K562 (cell line): Measurements from ENCODE around the gene LIPH. TPM values are rescaled to one million over a fixed set of nuclear protein-coding genes. Genes with fewer than 3 reads are reported as not detected.

Source experiments
- ARNT ChIP-seq, 2 experiments: fragments of 450-650 bp; IDR thresholded peaks; 2 replicates each; pipeline ENCODE4 v1.6.1; 2016; ENCODE audit warnings: mild to moderate bottlenecking in 1 of 2
- ETV6 ChIP-seq, 3 experiments: fragments of 150-350 bp in 1 of 3; sonication (generic) in 1 of 3; formaldehyde crosslinking in 1 of 3; IDR thresholded peaks; 2 replicates each; pipeline versions ENCODE4 v1.6.1 to v1.8.0; 2014 to 2022; ENCODE audit warnings: borderline replicate concordance in 2 of 3, low read depth in 2 of 3, antibody characterized with exemption in 1 of 3, low read length in 1 of 3, mild to moderate bottlenecking in 1 of 3, missing genetic modification reagents in 1 of 3
- GATAD2B ChIP-seq: fragments of 450-650 bp; IDR thresholded peaks from 2 replicates; pipeline ENCODE4 v1.6.1; 2017; ENCODE audit warnings: mild to moderate bottlenecking, borderline replicate concordance
- HIVEP1 ChIP-seq: fragments of 250-450 bp; sonication (Bioruptor Pico); IDR thresholded peaks from 2 replicates; pipeline ENCODE4 v1.4.0; 2020; ENCODE audit warnings: mild to moderate bottlenecking
- IRF2 ChIP-seq: sonication (generic); formaldehyde crosslinking; IDR thresholded peaks from 2 replicates; pipeline ENCODE4 v1.8.1; 2022; ENCODE audit warnings: mild to moderate bottlenecking, missing genetic modification reagents
- MAZ ChIP-seq, 2 experiments: fragments of 450-650 bp in 1 of 2; sonication (generic) in 1 of 2; formaldehyde crosslinking; IDR thresholded peaks in 1 of 2; conservative IDR thresholded peaks in 1 of 2; 2 replicates each; pipeline versions ENCODE4 v1.4.0 to v1.5.0; 2020; ENCODE audit warnings: mild to moderate bottlenecking in 1 of 2, missing genetic modification reagents in 1 of 2
- MTA3 ChIP-seq: fragments of 450-650 bp; formaldehyde crosslinking; IDR thresholded peaks from 2 replicates; pipeline ENCODE4 v1.6.1; 2017; ENCODE audit warnings: mild to moderate bottlenecking, borderline replicate concordance
- PHF20 ChIP-seq: fragments of 450-650 bp; IDR thresholded peaks from 2 replicates; pipeline ENCODE4 v1.6.1; 2018; ENCODE audit not compliant: partially characterized antibody
- POLR2B ChIP-seq: fragments of 450-650 bp; IDR thresholded peaks from 2 replicates; pipeline ENCODE4 v1.6.1; 2018; ENCODE audit warnings: low read depth; ENCODE audit not compliant: partially characterized antibody
- RNF2 ChIP-seq: sonication (generic); IDR thresholded peaks from 2 replicates; pipeline ENCODE4 v1.6.1; 2016
- SRSF9 ChIP-seq: fragments of 200-400 bp; formaldehyde crosslinking; IDR thresholded peaks from 2 replicates; pipeline ENCODE4 v1.6.1; 2017; ENCODE audit warnings: low read depth, low read length, borderline replicate concordance
- ZNF143 ChIP-seq: sonication (generic); formaldehyde crosslinking; IDR thresholded peaks from 2 replicates; pipeline ENCODE4 v1.9.0; 2022; ENCODE audit warnings: mild to moderate bottlenecking, missing genetic modification reagents
- ZNF232 ChIP-seq: sonication (generic); formaldehyde crosslinking; IDR thresholded peaks from 2 replicates; pipeline ENCODE4 v1.8.0; 2022; ENCODE audit warnings: mild to moderate bottlenecking, missing genetic modification reagents
- ZNF384 ChIP-seq: IDR thresholded peaks from 2 replicates; pipeline ENCODE4 v1.6.1; 2012; ENCODE audit warnings: low read depth, low read length, improper control_type of control experiment
- ZNF76 ChIP-seq: fragments of 250-450 bp; sonication (Bioruptor Pico); IDR thresholded peaks from 2 replicates; pipeline ENCODE4 v1.4.0; 2020; ENCODE audit warnings: mild to moderate bottlenecking, moderate library complexity, borderline replicate concordance
- polyA plus RNA-seq, 8 experiments: library from polyadenylated mRNA; depleted of rRNA in 4 of 8; stranded (reverse) in 5 of 8; unstranded in 3 of 8; fragments of >200 nt; fragmentation: Nextera tagmentation in 2 of 8; fragmentation: Illumina TruSeq in 1 of 8; extraction: Ambion mirVana in 2 of 8; extraction: Trizol in 1 of 8; gene quantifications; 2 replicates each; pipeline versions ENCODE4 v1.2.1 to v1.2.3, GENCODE V29; 2011 to 2014; ENCODE audit warnings: inconsistent platforms in 1 of 8, missing spikeins in 1 of 8
- total RNA-seq, 7 experiments: library from RNA; depleted of rRNA in 6 of 7; stranded (reverse); fragments of >200 nt in 6 of 7; fragmentation: Illumina TruSeq in 2 of 7; extraction: Trizol in 2 of 7; gene quantifications; 2 replicates each; pipeline versions ENCODE4 v1.2.1 to v1.2.3, GENCODE V29; 2011 to 2021; ENCODE audit warnings: low replicate concordance in 1 of 7
- TF ChIP-seq, protein P1 (sequence below): fragments of 250-450 bp; sonication (Bioruptor Pico); IDR thresholded peaks from 2 replicates; pipeline ENCODE4 v1.9.0; 2021; ENCODE audit warnings: mild to moderate bottlenecking
- TF ChIP-seq, protein P2 (sequence below): sonication (generic); formaldehyde crosslinking; IDR thresholded peaks from 2 replicates; pipeline ENCODE4 v1.8.1; 2023; ENCODE audit warnings: mild to moderate bottlenecking, missing genetic modification reagents, moderate library complexity
- TF ChIP-seq, protein P3 (sequence below): fragments of 450-650 bp; formaldehyde crosslinking; IDR thresholded peaks from 2 replicates; pipeline ENCODE4 v1.4.0; 2020; ENCODE audit warnings: mild to moderate bottlenecking, moderate library complexity
- TF ChIP-seq, protein P4 (sequence below): fragments of 250-450 bp; sonication (Bioruptor Pico); IDR thresholded peaks from 2 replicates; pipeline ENCODE4 v1.8.0; 2021; ENCODE audit warnings: moderate library complexity, mild to moderate bottlenecking, inconsistent platforms
- TF ChIP-seq, protein P5 (sequence below), 2 experiments: fragments of 450-650 bp; IDR thresholded peaks; 2 replicates each; pipeline ENCODE4 v1.6.1; 2018; ENCODE audit warnings: mild to moderate bottlenecking in 2 of 2, low read depth in 1 of 2; ENCODE audit not compliant: partially characterized antibody in 2 of 2

Gene LIPH
- total and polyA plus RNA-seq, 9 of the 15 experiments (the other 6 are each of a cell fraction or from before 2014, with no cell fraction given) = 0.73 to 1.8 (median 1.3) TPM

DNA sequence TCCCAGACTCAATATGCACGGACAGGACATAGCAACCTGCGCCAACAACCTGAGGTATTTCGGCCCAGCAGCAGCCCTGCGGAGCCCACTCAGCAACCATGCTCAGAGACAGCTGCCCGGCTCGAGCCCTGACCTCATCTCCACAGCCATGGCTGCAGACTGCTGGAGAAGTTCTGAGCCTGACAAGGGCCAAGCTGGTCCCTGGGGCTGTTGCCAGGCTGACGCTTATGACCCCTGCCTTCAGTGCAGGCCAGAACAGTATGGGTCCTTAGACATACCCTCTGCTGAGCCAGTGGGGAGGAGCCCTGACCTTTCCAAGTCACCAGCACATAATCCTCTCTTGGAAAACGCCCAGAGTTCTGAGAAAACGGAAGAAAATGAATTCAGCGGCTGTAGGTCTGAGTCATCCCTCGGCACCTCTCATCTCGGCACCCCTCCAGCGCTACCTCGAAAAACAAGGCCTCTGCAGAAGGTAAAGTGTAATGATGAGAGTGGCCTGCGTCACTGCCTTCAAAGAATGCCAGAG, 79.0 kb downstream of the LIPH start (continued):
- TF ChIP-seq, protein P1, sequence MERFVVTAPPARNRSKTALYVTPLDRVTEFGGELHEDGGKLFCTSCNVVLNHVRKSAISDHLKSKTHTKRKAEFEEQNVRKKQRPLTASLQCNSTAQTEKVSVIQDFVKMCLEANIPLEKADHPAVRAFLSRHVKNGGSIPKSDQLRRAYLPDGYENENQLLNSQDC (CRISPR knock-in tag) = no peak
- TF ChIP-seq ZNF143 (CRISPR knock-in tag) = no peak
- no peak for TF ChIP-seq HIVEP1
- TF ChIP-seq, protein P2, sequence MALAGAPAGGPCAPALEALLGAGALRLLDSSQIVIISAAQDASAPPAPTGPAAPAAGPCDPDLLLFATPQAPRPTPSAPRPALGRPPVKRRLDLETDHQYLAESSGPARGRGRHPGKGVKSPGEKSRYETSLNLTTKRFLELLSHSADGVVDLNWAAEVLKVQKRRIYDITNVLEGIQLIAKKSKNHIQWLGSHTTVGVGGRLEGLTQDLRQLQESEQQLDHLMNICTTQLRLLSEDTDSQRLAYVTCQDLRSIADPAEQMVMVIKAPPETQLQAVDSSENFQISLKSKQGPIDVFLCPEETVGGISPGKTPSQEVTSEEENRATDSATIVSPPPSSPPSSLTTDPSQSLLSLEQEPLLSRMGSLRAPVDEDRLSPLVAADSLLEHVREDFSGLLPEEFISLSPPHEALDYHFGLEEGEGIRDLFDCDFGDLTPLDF = no peak
- TF ChIP-seq POLR2B = no peak
- no peak for TF ChIP-seq ZNF384
- TF ChIP-seq, protein P3, sequence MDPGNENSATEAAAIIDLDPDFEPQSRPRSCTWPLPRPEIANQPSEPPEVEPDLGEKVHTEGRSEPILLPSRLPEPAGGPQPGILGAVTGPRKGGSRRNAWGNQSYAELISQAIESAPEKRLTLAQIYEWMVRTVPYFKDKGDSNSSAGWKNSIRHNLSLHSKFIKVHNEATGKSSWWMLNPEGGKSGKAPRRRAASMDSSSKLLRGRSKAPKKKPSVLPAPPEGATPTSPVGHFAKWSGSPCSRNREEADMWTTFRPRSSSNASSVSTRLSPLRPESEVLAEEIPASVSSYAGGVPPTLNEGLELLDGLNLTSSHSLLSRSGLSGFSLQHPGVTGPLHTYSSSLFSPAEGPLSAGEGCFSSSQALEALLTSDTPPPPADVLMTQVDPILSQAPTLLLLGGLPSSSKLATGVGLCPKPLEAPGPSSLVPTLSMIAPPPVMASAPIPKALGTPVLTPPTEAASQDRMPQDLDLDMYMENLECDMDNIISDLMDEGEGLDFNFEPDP (CRISPR knock-in tag) = no peak
- 0 out of 2 replicates have a peak, but pooled peaks have one; percentile 26 for TF ChIP-seq ZNF76 (CRISPR knock-in tag)
- 0 out of 2 replicates have a peak, but pooled peaks have one; percentile 32 for TF ChIP-seq RNF2
- TF ChIP-seq ETV6 (IDR thresholded peaks at IDR 0.05; ENCODE audit: borderline replicate concordance in 1 of 2, low read depth in 2 of 2, low read length in 1 of 2) = 0 out of 4 replicates have a peak, but pooled peaks of 1 of the 2 experiments have one; percentile 27
- no peak for TF ChIP-seq ETV6 (CRISPR knock-in tag; IDR thresholded peaks at IDR 0.05; ENCODE audit: borderline replicate concordance)
- peak in 1 of 2 experiments; percentile 16; a peak in 1 of 4 replicates for TF ChIP-seq ARNT (IDR thresholded peaks at IDR 0.05)
- TF ChIP-seq SRSF9 = no peak
- peak; percentile 38 to 66; a peak in 1 of 4 replicates for TF ChIP-seq MAZ (CRISPR knock-in tag; conservative IDR thresholded peaks at IDR 0.05 in 1 of 2, IDR thresholded peaks at IDR 0.05 in 1 of 2)
- TF ChIP-seq, protein P4, sequence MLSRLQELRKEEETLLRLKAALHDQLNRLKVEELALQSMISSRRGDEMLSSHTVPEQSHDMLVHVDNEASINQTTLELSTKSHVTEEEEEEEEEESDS (CRISPR knock-in tag) = no peak
- TF ChIP-seq GATAD2B = no peak
- TF ChIP-seq ZNF232 = no peak
- no peak for TF ChIP-seq IRF2 (CRISPR knock-in tag)
- TF ChIP-seq, protein P5, sequence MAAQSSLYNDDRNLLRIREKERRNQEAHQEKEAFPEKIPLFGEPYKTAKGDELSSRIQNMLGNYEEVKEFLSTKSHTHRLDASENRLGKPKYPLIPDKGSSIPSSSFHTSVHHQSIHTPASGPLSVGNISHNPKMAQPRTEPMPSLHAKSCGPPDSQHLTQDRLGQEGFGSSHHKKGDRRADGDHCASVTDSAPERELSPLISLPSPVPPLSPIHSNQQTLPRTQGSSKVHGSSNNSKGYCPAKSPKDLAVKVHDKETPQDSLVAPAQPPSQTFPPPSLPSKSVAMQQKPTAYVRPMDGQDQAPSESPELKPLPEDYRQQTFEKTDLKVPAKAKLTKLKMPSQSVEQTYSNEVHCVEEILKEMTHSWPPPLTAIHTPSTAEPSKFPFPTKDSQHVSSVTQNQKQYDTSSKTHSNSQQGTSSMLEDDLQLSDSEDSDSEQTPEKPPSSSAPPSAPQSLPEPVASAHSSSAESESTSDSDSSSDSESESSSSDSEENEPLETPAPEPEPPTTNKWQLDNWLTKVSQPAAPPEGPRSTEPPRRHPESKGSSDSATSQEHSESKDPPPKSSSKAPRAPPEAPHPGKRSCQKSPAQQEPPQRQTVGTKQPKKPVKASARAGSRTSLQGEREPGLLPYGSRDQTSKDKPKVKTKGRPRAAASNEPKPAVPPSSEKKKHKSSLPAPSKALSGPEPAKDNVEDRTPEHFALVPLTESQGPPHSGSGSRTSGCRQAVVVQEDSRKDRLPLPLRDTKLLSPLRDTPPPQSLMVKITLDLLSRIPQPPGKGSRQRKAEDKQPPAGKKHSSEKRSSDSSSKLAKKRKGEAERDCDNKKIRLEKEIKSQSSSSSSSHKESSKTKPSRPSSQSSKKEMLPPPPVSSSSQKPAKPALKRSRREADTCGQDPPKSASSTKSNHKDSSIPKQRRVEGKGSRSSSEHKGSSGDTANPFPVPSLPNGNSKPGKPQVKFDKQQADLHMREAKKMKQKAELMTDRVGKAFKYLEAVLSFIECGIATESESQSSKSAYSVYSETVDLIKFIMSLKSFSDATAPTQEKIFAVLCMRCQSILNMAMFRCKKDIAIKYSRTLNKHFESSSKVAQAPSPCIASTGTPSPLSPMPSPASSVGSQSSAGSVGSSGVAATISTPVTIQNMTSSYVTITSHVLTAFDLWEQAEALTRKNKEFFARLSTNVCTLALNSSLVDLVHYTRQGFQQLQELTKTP (IDR thresholded peaks at IDR 0.05; ENCODE audit: low read depth in 1 of 2, partially characterized antibody in 2 of 2) = no peak
- TF ChIP-seq MTA3 = 0 out of 2 replicates have a peak, but pooled peaks have one; percentile 34
- no peak for TF ChIP-seq PHF20
